ENCODE data around the gene HRK.

DNA sequence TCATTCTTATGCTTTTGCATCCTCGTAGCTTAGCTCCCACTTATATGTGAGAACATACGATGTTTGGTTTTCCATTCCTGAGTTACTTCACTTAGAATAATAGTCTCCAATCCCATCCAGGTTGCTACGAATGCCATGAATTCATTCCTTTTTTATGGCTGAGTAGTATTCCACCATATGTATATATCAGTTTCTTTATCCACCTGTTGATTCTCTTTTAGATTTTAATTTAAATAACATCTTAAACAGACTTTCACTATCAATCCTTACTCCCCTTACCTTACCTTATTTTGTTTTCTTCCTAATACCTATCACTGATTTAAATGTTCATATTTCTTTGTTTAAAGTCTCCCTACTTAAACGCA lies 29.0 kb upstream of the HRK start:
- TF ChIP-seq, protein P1, sequence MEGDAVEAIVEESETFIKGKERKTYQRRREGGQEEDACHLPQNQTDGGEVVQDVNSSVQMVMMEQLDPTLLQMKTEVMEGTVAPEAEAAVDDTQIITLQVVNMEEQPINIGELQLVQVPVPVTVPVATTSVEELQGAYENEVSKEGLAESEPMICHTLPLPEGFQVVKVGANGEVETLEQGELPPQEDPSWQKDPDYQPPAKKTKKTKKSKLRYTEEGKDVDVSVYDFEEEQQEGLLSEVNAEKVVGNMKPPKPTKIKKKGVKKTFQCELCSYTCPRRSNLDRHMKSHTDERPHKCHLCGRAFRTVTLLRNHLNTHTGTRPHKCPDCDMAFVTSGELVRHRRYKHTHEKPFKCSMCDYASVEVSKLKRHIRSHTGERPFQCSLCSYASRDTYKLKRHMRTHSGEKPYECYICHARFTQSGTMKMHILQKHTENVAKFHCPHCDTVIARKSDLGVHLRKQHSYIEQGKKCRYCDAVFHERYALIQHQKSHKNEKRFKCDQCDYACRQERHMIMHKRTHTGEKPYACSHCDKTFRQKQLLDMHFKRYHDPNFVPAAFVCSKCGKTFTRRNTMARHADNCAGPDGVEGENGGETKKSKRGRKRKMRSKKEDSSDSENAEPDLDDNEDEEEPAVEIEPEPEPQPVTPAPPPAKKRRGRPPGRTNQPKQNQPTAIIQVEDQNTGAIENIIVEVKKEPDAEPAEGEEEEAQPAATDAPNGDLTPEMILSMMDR (conservative IDR thresholded peaks at IDR 0.05), result no peak
- no peak for TF ChIP-seq EZH2 (IDR thresholded peaks at IDR 0.05; ENCODE audit: low read depth)

Data from PC-9 (cell line).